Measurements from ENCODE around the gene GLIPR1L2. TPM values are rescaled to one million over a fixed set of nuclear protein-coding genes. Genes with fewer than 3 reads are reported as not detected.

Gene GLIPR1L2
- total and polyA plus RNA-seq, 2 experiments from 2014 or later = 0.08 TPM; not detected in 1

Other genes with a start within 250 kb of the GLIPR1L2 start
- 0.10 TPM in 1 of 2 replicates, not detected in the other for gene KCNC2, start 181.2 kb upstream of the GLIPR1L2 start, total RNA-seq (2014; rRNA removed; shearing (Covaris generic))
- gene KCNC2, start 181.2 kb upstream of the GLIPR1L2 start, polyA plus RNA-seq (2016; fragmentation: Nextera tagmentation; extraction: Ambion mirVana) = not detected in 2 replicates
- 4.1 and 7.4 TPM in 2 replicates for gene CAPS2, start 60.8 kb upstream of the GLIPR1L2 start, total RNA-seq (2014; rRNA removed; shearing (Covaris generic))
- gene CAPS2, start 60.8 kb upstream of the GLIPR1L2 start, polyA plus RNA-seq (2016; fragmentation: Nextera tagmentation; extraction: Ambion mirVana) = 2.2 and 2.9 TPM in 2 replicates
- not detected in 2 replicates for gene GLIPR1L1, start 56.4 kb upstream of the GLIPR1L2 start, total RNA-seq (2014; rRNA removed; shearing (Covaris generic))
- 3.1 and 4.4 TPM in 2 replicates for gene GLIPR1L1, start 56.4 kb upstream of the GLIPR1L2 start, polyA plus RNA-seq (2016; fragmentation: Nextera tagmentation; extraction: Ambion mirVana)
- 0.03 and 0.04 TPM in 2 replicates for gene GLIPR1, start 89.7 kb downstream of the GLIPR1L2 start, total RNA-seq (2014; rRNA removed; shearing (Covaris generic))
- gene GLIPR1, start 89.7 kb downstream of the GLIPR1L2 start, polyA plus RNA-seq (2016; fragmentation: Nextera tagmentation; extraction: Ambion mirVana) = 4.8 and 6.1 TPM in 2 replicates
- 37.4 and 55.7 TPM in 2 replicates for gene KRR1, start 120.5 kb downstream of the GLIPR1L2 start, total RNA-seq (2014; rRNA removed; shearing (Covaris generic))
- gene KRR1, start 120.5 kb downstream of the GLIPR1L2 start, polyA plus RNA-seq (2016; fragmentation: Nextera tagmentation; extraction: Ambion mirVana) = 113 and 120 TPM in 2 replicates

Data from GM23338 (cell line).